CD4-positive, CD25-positive, alpha-beta regulatory T cell (primary cell): ENCODE results near the gene MX1. TPM values are rescaled to one million over a fixed set of nuclear protein-coding genes. Genes with fewer than 3 reads are reported as not detected.

Source experiments
- ATAC-seq, 2 donors: fragments of 150-1000 bp; cut with Tn5 transposase; one replicate each; pipeline ENCODE4 v1.10.0; 2021; ENCODE audit warnings: low read depth in 2 of 2, moderate number of reproducible peaks in 2 of 2, moderate library complexity in 1 of 2
- DNase-seq, 3 donors: peaks; one replicate each; pipeline versions ENCODE4 v3.0.0 to v3.0.0-alpha.2; 2012 to 2022; ENCODE audit warnings: mixed read lengths in 1 of 3
- H3K27ac ChIP-seq: one replicate; pipeline ENCODE4 v1.7.0; 2013; ENCODE audit warnings: mild to moderate bottlenecking, low read length; ENCODE audit not compliant: insufficient read depth, poor library complexity, severe bottlenecking
- H3K27me3 ChIP-seq: one replicate; pipeline ENCODE4 v1.7.0; 2013; ENCODE audit warnings: low read length; ENCODE audit not compliant: control insufficient read depth, insufficient read depth
- H3K36me3 ChIP-seq: one replicate; pipeline ENCODE4 v1.7.0; 2013; ENCODE audit warnings: mild to moderate bottlenecking, low read length, moderate library complexity; ENCODE audit not compliant: control insufficient read depth, insufficient read depth
- H3K4me1 ChIP-seq: 2 replicates; pipeline ENCODE4 v1.7.0; 2013; ENCODE audit warnings: mild to moderate bottlenecking, low read length; ENCODE audit not compliant: insufficient read depth, control insufficient read depth, poor library complexity, severe bottlenecking
- H3K4me3 ChIP-seq: one replicate; pipeline ENCODE4 v1.7.0; 2013; ENCODE audit warnings: low read depth, mild to moderate bottlenecking, low read length, moderate library complexity
- H3K9me3 ChIP-seq, 2 experiments: 1 replicate in 1 of 2; 2 replicates in 1 of 2; pipeline ENCODE4 v1.7.0; 2013; ENCODE audit warnings: low read length in 2 of 2, mild to moderate bottlenecking in 1 of 2, moderate library complexity in 1 of 2; ENCODE audit not compliant: control insufficient read depth in 2 of 2
- H3K27ac Mint-ChIP-seq, 3 donors: one replicate each; pipeline ENCODE4 v1.8.0; 2020 to 2022; ENCODE audit warnings: mild to moderate bottlenecking in 3 of 3, mixed read lengths in 3 of 3, moderate library complexity in 2 of 3
- H3K27me3 Mint-ChIP-seq: one replicate; pipeline ENCODE4 v1.8.0; 2022; ENCODE audit warnings: mild to moderate bottlenecking, mixed read lengths
- H3K36me3 Mint-ChIP-seq: one replicate; pipeline ENCODE4 v1.8.0; 2020; ENCODE audit warnings: mixed read lengths
- H3K4me1 Mint-ChIP-seq, 4 donors: one replicate each; pipeline ENCODE4 v1.8.0; 2020 to 2022; ENCODE audit warnings: mixed read lengths in 4 of 4, mild to moderate bottlenecking in 1 of 4
- H3K4me3 Mint-ChIP-seq, 4 donors: one replicate each; pipeline ENCODE4 v1.8.0; 2020 to 2022; ENCODE audit warnings: mild to moderate bottlenecking in 4 of 4, mixed read lengths in 4 of 4, moderate library complexity in 3 of 4
- H3K9me3 Mint-ChIP-seq, 7 donors: one replicate each; pipeline ENCODE4 v1.8.0; 2020 to 2022; ENCODE audit warnings: mixed read lengths in 7 of 7, mild to moderate bottlenecking in 3 of 7, moderate library complexity in 2 of 7
- polyA plus RNA-seq, 4 donors: library from polyadenylated mRNA; unstranded; fragments of 300-500 nt; fragmentation: Illumina TruSeq; gene quantifications; one replicate each; pipeline ENCODE4 v1.2.3, GENCODE V29; 2021
- total RNA-seq: library from RNA; stranded (reverse); gene quantifications from one replicate; pipeline ENCODE4 v1.2.3, GENCODE V29; 2022

MX1 gene
- total and polyA plus RNA-seq, 5 donors from 2014 or later, result 82.5 to 137 (median 95.2) TPM

GRCh38 chr21:41501919-41502318, 75.9 kb downstream of the MX1 start:
- Mint-ChIP-seq H3K9me3 (no peaks in the 10 kb centered on the region), H3K36me3 (no peaks in the 10 kb centered on the region), H3K4me1 (no peaks in the 10 kb centered on the region), H3K27ac (no peak overlapping the region), H3K27me3 (peaks cover 27% of the 10 kb centered on the region), H3K4me3 (no peak overlapping the region)
- DNase-seq (no peak), ATAC-seq (no peak)
- no peak overlapping the region for H3K4me3 ChIP-seq
- no peaks in the 10 kb centered on the region for H3K9me3 ChIP-seq
- peaks cover 5% of the 10 kb centered on the region for H3K27me3 ChIP-seq
- no peaks in the 10 kb centered on the region for H3K4me1 ChIP-seq
- H3K36me3 ChIP-seq, result no peaks in the 10 kb centered on the region
- no peak overlapping the region for H3K27ac ChIP-seq

- no peaks in the 10 kb centered on the region for H3K36me3 Mint-ChIP-seq
Measured at GRCh38 chr21:41503331-41503730, 77.3 kb downstream of the MX1 start.

GRCh38 chr21:41504030-41504429, 78.0 kb downstream of the MX1 start:
- Histone ChIP-seq H3K9me3 (no peaks in the 10 kb centered on the region), H3K4me3 (no peak overlapping the region), H3K36me3 (no peaks in the 10 kb centered on the region), H3K27ac (no peak overlapping the region), H3K4me1 (no peaks in the 10 kb centered on the region), H3K27me3 (peaks cover 9% of the 10 kb centered on the region)
- ATAC-seq (no peak), DNase-seq (no peak)
- H3K4me1 Mint-ChIP-seq, result no peaks in the 10 kb centered on the region
- no peaks in the 10 kb centered on the region for H3K9me3 Mint-ChIP-seq
- H3K27ac Mint-ChIP-seq, result no peak overlapping the region
- no peak overlapping the region for H3K4me3 Mint-ChIP-seq
- no peaks in the 10 kb centered on the region for H3K36me3 Mint-ChIP-seq
- H3K27me3 Mint-ChIP-seq, result peaks cover 31% of the 10 kb centered on the region

More at GRCh38 chr21:41503331-41503730, 77.3 kb downstream of the MX1 start:
- Mint-ChIP-seq H3K27ac (no peak overlapping the region), H3K9me3 (no peaks in the 10 kb centered on the region), H3K4me3 (no peak overlapping the region), H3K27me3 (peaks cover 27% of the 10 kb centered on the region), H3K4me1 (no peaks in the 10 kb centered on the region)
- DNase-seq (no peak), ATAC-seq (no peak)
- H3K27me3 ChIP-seq, result peaks cover 5% of the 10 kb centered on the region
- no peak overlapping the region for H3K4me3 ChIP-seq
- no peak overlapping the region for H3K27ac ChIP-seq
- H3K36me3 ChIP-seq, result no peaks in the 10 kb centered on the region
- H3K4me1 ChIP-seq, result no peaks in the 10 kb centered on the region
- H3K9me3 ChIP-seq, result no peaks in the 10 kb centered on the region

GRCh38 chr21:41506005-41506594, 80.1 kb downstream of the MX1 start:
- H3K36me3 ChIP-seq, result no peaks in the 10 kb centered on the region
- no peak overlapping the region for H3K4me3 ChIP-seq
- H3K4me1 ChIP-seq, result no peaks in the 10 kb centered on the region
- H3K27me3 ChIP-seq, result peaks cover 11% of the 10 kb centered on the region
- H3K27me3 Mint-ChIP-seq, result peaks cover 48% of the 10 kb centered on the region
- H3K9me3 ChIP-seq, result no peaks in the 10 kb centered on the region
- H3K4me1 Mint-ChIP-seq, result no peaks in the 10 kb centered on the region
- H3K36me3 Mint-ChIP-seq, result no peaks in the 10 kb centered on the region
- no peak overlapping the region for H3K27ac Mint-ChIP-seq
- H3K4me3 Mint-ChIP-seq, result no peak overlapping the region
- ATAC-seq (no peak), DNase-seq (no peak)
- no peak overlapping the region for H3K27ac ChIP-seq
- no peaks in the 10 kb centered on the region for H3K9me3 Mint-ChIP-seq

- Histone ChIP-seq H3K27ac (no peak overlapping the region), H3K4me1 (no peaks in the 10 kb centered on the region), H3K4me3 (no peak overlapping the region), H3K9me3 (no peaks in the 10 kb centered on the region), H3K36me3 (no peaks in the 10 kb centered on the region), H3K27me3 (peaks cover 11% of the 10 kb centered on the region)
- Mint-ChIP-seq H3K27ac (no peak overlapping the region), H3K27me3 (peaks cover 49% of the 10 kb centered on the region), H3K36me3 (no peaks in the 10 kb centered on the region), H3K4me1 (no peaks in the 10 kb centered on the region), H3K4me3 (no peak overlapping the region), H3K9me3 (no peaks in the 10 kb centered on the region)
- DNase-seq (no peak), ATAC-seq (no peak)
Measured at GRCh38 chr21:41506611-41507520, 80.8 kb downstream of the MX1 start.

GRCh38 chr21:41507521-41508414, 81.7 kb downstream of the MX1 start, which contains the start of gene TMPRSS2:
Gene TMPRSS2 (minus strand): TSS chr21:41508158. CDS start chr21:41498133, 10,025 bp downstream.
- Histone ChIP-seq H3K27me3 (peaks cover 11% of the 10 kb centered on the region), H3K27ac (no peak within 1 kb of the TSS), H3K9me3 (no peaks in the 10 kb centered on the region), H3K36me3 (no peaks in the 10 kb centered on the region), H3K4me1 (no peaks in the 10 kb centered on the region), H3K4me3 (no peak within 1 kb of the TSS)
- H3K36me3 Mint-ChIP-seq, result no peaks in the 10 kb centered on the region
- H3K4me3 Mint-ChIP-seq, result no peak within 1 kb of the TSS
- H3K27me3 Mint-ChIP-seq, result peaks cover 43% of the 10 kb centered on the region
- DNase-seq (no peak), ATAC-seq (no peak)
- H3K4me1 Mint-ChIP-seq, result no peaks in the 10 kb centered on the region
- no peak within 1 kb of the TSS for H3K27ac Mint-ChIP-seq
- H3K9me3 Mint-ChIP-seq, result no peaks in the 10 kb centered on the region

GRCh38 chr21:41508415-41509144, 82.5 kb downstream of the MX1 start:
- H3K9me3 ChIP-seq, result no peaks in the 10 kb centered on the region
- Mint-ChIP-seq H3K4me3 (no peak overlapping the region), H3K27ac (no peak overlapping the region), H3K4me1 (no peaks in the 10 kb centered on the region), H3K36me3 (no peaks in the 10 kb centered on the region), H3K27me3 (peaks cover 42% of the 10 kb centered on the region), H3K9me3 (no peaks in the 10 kb centered on the region)
- H3K4me1 ChIP-seq, result no peaks in the 10 kb centered on the region
- H3K27me3 ChIP-seq, result peaks cover 11% of the 10 kb centered on the region
- H3K36me3 ChIP-seq, result no peaks in the 10 kb centered on the region
- ATAC-seq (no peak), DNase-seq (no peak)
- H3K4me3 ChIP-seq, result no peak overlapping the region
- H3K27ac ChIP-seq, result no peak overlapping the region
